HL-60 (cell line): ENCODE measurements around the gene UFD1.

Experiments
- REST ChIP-seq: IDR thresholded peaks from 2 replicates; pipeline ENCODE4 v1.6.1; 2012; ENCODE audit warnings: low read depth; ENCODE audit not compliant: insufficient replicate concordance
- TF ChIP-seq, protein P1 (sequence below): IDR thresholded peaks from one replicate; pipeline ENCODE4 v1.5.1; 2011; ENCODE audit warnings: low read length, control low read depth, inconsistent platforms; ENCODE audit not compliant: insufficient read depth

DNA sequence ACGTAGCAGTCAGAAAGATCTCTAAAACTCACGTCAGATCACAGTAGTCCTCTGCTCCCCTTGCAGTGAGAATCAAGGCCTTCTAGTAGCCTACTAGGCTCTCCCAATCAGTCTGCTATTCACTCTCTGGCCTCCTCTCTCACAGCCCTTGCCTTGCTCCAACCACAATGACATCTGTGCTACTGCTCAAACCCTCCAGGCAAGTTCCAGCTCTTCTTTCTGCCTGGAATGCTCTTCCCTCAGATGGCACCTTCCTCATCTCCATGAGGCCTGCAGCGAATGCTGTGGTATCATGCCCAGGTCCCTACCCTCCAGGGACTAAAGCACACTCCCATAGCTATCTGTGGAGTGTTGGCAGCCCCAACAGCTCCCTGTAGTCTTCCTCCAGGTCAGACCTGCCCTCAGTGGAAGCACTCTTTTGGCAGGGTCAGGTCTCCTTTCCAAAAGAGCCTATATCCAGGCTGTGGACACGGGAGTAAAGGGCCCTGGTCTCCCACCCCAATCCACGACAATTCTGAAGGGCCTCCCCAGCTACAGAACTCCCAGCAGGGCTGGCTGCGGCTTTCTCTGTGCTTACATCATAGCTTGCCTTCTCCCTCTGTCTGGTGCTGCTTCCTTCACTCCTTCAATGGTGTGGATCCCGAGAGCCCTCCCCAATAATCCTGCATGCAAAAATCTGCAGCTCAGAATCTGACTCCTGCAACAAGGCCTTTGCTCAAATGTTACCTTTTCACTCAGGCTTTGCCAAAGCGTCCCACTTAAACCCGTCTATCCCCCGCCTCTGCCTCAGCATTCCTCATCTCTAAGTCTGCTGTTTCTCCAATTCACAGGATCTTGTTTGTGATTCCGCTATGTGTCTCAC is 56.3 kb downstream of the UFD1 start:
- TF ChIP-seq, protein P1, sequence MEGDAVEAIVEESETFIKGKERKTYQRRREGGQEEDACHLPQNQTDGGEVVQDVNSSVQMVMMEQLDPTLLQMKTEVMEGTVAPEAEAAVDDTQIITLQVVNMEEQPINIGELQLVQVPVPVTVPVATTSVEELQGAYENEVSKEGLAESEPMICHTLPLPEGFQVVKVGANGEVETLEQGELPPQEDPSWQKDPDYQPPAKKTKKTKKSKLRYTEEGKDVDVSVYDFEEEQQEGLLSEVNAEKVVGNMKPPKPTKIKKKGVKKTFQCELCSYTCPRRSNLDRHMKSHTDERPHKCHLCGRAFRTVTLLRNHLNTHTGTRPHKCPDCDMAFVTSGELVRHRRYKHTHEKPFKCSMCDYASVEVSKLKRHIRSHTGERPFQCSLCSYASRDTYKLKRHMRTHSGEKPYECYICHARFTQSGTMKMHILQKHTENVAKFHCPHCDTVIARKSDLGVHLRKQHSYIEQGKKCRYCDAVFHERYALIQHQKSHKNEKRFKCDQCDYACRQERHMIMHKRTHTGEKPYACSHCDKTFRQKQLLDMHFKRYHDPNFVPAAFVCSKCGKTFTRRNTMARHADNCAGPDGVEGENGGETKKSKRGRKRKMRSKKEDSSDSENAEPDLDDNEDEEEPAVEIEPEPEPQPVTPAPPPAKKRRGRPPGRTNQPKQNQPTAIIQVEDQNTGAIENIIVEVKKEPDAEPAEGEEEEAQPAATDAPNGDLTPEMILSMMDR = no peak
- TF ChIP-seq REST = no peak
